GM19463 (cell line): Measurements from ENCODE around the gene RXFP3.
"Not testable (repeated sequence)": the region's sequence is repeated elsewhere in the genome, so short reads cannot be mapped to it uniquely, and the experiment has no call there.

Experiments
- ATAC-seq: cut with Tn5 transposase; IDR thresholded peaks from one replicate; pipeline ENCODE4 v1.9.1; 2021; ENCODE audit warnings: mild to moderate bottlenecking, moderate library complexity; ENCODE audit not compliant: unreplicated experiment

The RXFP3 gene

DNA sequence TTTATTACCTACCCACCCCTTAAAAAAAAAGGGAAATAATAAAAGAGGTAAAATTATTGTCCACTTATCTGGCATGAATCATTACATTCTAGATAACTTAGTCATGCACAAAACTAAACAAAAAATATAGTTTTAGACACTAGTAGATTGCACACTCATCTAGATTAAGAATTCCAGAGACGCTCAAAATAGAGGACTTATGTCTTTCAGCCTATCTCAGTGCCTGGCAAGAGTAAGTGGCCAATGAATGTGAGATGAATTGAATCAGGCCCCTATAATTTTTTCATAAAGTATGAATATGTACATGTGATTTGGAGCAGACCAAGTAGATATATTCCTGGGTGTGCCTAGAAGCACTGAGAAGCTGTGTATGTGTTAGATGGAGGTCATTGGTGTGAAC lies 2.0 kb upstream of the RXFP3 start:
- peak; percentile 8 for ATAC-seq

DNA sequence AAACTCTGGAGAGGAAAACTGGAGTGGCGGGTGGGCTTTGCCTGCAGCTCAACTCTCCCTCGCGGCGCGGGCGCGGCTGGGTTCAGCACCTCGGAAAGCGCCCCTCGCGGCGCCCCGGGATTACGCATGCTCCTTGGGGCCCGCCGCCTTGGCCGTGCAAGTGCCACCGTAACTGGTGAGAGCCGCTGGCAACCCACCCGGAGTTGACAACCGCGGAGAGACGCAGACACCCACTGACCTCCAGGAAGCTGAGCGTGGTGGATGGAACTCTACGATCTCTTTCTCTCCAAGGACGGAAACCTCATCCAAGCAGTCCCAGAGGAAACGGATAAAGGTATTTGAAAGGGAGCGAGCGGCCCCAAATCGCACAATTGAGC lies 194 bp upstream of the RXFP3 start:
- ATAC-seq: peak; percentile 46

DNA sequence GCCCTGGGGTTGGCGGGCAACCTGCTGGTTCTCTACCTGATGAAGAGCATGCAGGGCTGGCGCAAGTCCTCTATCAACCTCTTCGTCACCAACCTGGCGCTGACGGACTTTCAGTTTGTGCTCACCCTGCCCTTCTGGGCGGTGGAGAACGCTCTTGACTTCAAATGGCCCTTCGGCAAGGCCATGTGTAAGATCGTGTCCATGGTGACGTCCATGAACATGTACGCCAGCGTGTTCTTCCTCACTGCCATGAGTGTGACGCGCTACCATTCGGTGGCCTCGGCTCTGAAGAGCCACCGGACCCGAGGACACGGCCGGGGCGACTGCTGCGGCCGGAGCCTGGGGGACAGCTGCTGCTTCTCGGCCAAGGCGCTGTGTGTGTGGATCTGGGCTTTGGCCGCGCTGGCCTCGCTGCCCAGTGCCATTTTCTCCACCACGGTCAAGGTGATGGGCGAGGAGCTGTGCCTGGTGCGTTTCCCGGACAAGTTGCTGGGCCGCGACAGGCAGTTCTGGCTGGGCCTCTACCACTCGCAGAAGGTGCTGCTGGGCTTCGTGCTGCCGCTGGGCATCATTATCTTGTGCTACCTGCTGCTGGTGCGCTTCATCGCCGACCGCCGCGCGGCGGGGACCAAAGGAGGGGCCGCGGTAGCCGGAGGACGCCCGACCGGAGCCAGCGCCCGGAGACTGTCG lies 976 bp downstream of the RXFP3 start:
- ATAC-seq: no peak

DNA sequence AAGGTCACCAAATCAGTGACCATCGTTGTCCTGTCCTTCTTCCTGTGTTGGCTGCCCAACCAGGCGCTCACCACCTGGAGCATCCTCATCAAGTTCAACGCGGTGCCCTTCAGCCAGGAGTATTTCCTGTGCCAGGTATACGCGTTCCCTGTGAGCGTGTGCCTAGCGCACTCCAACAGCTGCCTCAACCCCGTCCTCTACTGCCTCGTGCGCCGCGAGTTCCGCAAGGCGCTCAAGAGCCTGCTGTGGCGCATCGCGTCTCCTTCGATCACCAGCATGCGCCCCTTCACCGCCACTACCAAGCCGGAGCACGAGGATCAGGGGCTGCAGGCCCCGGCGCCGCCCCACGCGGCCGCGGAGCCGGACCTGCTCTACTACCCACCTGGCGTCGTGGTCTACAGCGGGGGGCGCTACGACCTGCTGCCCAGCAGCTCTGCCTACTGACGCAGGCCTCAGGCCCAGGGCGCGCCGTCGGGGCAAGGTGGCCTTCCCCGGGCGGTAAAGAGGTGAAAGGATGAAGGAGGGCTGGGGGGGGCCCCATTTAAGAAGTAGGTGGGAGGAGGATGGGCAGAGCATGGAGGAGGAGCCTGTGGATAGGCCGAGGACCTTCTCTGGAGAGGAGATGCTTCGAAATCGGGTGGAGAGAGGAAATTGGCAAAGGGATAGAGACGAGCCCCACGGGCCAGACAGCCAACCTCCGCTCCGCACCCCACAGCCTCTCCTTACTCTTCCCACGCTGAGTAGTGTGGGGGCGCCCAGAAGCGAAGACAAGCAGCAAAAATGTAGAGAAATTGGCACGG lies 1.7 kb downstream of the RXFP3 start:
- ATAC-seq: no peak

DNA sequence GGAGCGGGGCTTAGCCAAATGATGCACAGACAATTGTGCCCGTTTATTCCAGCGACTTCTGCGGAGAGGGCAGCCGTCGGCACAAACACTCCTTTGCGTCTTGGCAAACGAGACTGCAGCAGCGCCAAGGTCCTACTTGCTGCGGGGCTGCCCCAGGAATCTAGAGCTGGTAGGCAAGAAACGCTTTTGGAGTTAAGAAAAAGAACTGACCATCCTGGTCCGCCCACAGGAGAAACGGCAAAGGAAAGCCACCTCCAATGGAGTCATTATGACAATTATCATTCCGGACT lies 2.3 kb downstream of the RXFP3 start:
- no peak for ATAC-seq

DNA sequence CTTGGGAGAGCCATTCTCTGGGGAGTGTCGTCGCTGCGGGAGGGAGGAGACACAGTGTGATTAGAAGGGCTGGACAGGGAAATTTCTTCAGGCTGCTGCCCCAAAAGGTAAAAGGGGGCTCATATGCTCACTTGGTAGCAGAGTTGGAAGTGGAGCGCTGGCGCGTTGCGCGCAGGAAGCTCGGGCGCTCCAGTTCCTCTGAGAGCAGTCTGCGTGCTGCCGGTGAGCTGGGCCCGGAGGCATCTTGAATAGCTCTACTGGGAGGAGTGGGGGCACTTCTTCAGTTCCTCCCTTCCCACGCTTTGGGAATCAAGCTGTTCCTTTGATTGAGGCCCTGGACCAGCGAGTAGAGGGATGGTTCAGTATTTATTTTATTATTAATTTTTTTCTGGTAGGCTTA lies 2.7 kb downstream of the RXFP3 start:
- no peak for ATAC-seq

DNA sequence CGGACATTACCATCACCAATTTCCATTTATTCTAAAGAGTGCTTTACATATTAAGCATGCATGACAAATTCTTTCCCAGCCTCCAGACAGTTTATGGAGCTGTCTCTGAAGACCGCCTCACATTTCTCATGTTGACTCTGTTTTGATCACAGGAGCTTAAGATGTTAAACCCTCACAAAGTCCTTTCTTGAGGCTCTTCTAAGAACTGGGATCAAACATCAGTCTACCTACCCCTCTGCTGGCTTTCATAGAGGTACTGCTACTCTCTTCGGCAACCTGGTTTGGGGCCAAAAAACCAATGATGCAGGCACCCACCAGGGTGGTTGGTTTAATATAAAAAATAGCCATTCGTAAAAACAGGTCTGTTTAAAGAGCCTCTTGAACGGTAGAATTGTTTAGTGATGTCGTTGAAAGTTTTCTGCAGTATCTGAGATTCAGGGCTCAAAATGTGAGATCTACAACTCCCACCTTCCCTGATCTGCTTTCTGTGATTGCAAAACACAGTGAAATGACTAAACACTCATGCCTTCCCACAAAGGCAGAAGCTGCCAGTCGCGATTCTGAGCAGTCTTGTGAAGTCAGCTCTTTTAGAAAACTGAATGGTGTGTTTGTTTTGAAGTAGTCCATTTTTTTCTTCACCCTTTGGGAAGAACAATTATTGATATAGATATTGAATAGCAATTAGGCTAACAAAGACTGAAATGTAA lies 3.5 kb downstream of the RXFP3 start:
- ATAC-seq: no peak

DNA sequence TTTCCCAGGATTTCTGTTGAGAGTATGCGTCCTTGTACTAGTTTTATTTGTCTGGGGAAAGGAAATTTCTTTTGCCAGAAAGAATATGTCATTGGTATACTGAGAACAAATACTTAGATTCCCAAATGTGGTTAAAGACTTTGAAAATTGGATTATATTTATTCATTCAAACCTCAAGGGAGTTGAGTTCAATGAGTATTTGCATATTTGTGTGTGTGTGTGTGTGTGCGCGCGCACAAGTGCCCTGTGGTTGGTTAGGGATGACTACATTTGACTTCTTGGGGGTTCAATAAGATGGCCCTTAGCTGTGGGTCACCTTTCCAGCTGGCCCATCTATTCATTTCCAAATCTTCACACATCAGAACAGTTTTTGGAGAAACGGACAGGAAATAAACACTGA lies 4.9 kb downstream of the RXFP3 start:
- ATAC-seq: no peak

DNA sequence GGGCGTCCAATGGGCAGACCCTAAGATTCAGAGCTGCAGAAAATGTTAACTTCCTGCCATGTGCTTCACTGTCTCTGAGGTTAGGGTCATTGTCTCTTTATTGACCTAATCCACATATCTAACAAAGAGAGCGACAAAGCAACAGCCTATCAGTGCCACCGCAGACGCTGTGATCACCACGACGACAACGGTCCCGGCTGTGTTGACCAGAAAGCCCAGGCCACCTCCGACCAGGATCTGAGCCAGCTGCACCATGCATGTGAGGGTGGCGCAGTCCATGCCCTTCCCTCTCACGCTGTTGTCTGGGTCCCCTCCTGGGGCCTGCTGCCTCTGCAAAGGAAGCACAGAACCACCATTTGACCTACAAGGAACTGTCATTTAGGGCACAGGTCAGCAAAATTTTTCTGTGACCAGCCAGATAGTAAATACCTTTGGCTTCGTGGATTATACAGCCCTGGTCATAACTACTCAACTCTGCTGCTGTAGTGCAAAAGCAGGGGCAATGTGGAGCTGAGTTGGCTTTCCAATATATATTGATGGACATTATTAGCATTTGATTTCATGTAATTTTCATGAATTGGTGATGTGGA lies 8.5 kb downstream of the RXFP3 start:
- ATAC-seq: no peak

DNA sequence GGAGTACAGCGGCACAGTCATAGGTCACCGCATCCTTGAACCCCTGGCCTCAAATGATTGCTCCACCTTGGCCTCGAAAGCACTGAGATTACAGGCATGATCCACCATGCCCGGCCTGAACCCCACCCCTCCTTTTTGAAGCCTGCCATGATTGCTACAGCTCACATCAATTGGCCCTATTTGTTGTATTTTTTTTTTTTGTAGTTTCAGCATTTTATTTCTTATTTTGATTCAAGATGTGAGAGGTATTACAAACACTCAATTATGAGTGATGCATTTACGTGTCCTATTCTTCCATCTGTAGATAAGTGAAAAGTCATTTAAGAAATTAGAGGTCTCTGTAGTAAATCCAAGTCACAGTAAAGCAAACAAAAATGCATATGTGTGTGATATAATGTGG lies 16.0 kb downstream of the RXFP3 start:
- ATAC-seq: not testable (repeated sequence)

DNA sequence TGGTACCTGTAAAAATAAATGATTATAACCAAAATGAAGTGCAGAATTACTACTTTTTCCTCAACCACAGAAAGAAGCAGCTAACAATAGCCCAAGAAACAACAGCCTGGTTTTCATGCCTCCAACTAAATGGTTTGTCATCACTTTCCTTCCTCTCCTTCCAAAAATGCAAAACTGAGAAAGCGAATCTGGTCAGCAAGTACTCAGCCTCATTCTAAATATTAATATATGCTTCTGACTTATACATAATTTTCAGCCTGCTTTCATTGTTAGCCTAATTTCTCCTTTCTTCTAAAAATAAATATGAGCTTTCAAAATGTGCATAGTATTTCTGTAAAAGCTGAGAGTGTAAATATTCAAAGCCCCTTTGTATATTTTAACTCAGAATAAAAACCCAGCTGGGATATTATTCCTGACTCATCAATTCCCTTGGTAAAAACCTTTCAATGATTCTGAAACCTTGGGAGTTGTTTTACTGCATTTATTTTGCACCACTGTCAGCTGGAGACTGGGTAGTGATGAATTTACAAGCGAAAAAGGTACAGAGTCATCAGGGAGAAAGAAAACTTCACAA lies 21.5 kb downstream of the RXFP3 start:
- no peak for ATAC-seq

DNA sequence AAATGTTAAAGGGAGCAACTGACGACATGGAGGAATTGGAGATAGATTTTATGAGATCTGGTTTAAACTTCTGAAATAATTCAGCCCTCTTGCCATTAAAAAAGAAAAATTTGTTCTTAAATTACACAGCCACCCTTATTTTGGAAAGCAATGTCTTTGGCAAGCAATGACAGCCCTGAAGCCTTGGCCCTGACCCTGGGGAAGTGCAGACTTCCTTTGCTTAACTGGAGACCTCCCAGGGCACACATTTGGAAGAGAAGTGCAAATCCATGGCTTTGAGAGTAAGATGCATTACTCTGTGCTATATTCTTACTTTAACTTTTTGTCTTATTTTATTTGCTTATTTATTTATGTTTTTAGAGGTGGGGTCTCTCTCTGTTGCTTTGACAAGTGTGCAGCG lies 22.0 kb downstream of the RXFP3 start:
- no peak for ATAC-seq

DNA sequence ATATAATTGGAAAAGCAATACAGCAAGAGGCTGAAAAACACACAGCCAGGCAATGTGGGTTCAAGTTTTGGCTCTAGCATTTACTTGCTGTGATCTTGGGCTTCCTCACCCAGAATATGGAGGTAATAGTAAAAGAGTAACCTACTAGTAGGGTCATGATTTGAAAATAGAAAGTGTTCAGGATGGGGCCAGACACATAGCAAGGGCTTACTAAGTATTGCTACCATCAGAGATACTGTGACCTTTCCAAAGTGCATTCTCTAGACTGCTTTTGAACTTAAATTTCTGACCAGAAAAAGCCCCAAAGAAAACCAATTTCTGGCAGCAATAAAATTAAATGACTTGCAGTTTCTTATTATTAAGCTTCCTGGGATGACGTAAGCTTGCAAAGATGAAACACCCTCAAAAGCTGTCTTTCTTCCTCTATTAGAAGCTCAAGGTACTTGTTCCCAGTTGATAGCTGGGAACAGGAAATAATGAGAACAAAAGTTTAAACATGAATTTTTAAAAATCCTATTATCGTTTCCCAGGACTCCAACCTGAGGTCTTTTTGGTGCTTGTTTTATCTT lies 28.0 kb downstream of the RXFP3 start:
- no peak for ATAC-seq

DNA sequence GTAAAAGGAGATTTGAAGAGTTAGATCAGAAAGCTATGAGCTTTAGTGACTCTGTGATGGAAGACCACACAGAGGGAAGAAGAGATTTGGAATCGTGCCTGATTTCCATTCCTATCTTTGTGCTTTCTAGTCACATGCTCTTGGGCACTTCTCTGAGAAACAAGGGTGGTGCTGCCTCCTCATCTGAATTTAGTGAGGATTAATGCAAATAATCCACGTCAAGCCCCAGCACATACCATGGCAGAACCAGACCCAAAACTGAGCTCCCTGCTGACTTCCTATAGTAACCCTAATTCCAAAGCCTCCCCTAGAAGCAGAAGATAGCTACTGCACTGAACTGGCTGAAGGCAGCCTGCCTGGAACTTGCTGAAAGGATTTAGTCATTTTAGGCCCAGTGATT lies 30.6 kb downstream of the RXFP3 start:
- no peak for ATAC-seq

DNA sequence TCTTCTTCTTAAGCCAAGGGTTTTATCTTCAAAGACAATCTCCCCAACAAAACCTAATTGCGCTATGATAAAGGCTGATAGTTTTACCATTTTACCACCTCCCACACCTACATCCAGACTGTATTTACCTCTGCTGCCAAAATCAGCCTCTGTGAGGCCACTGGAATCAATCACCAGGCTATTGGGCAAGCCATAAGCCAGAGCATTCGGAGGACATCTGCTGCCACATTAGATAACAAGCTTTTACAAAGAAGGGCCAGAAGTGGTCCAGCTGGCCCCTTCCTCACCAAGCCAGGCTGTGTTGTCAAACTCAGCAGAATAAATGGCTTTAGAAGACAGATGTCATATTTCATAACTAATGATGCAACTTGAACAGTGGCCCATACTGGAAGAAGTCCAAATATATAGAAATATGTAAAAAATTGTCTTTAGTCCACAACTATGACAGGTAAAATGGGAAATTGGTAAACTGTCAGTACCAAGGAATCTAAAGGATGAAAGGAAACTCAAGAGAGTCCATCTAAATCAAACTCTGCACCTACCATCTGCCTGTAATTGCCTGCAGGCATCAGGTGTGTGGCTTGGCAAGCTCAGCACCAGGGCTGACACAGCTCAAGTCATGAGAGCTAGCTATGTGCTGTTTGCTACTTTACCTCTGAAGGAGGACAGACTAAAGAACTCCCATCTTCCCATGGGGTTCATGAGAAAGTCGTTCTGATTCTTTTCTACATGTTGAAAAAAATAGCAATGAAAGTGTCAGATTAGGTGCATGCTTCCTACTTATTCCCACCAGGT lies 32.2 kb downstream of the RXFP3 start:
- ATAC-seq: no peak

DNA sequence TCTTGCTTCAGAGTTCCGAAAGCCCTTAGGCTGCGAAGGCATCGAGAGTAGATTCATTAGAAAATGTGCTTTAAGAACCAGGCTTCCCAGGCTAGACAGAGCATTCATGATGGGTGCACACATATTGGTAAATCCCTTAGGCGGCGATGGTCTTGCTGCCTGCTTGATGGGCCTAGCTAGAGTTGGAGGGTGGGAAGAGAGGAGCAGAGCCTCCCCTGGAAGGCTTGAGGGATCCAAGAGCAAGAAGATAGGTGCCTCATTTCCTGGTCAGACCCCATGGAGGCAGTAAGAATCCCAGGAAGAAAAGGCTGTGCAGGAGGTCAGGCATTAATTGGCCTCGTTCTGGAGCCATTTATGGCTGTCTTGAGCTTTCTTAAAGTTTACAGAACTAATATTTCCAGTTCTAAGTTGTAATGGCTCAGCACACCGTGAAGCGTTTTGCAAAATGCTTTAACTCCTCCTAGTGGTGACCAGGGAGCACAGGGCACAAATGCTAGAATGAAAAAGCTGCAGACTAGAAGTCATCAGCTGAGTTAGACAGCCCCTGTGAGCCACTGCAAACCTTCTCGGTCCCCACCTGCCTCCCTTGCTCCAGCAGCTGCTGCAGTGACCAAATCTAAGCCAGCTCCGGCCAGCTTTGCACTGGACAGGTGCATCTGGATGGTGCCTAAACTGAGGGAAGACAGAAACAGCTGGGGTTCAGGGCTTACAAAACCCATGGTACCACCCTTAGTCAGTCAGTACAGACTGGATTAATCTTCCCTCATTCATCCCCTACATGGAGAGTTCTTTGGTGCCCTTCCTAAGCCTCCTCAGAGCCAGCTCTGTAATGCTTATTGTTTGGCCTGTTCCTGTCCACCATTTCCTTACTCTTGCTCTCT lies 33.6 kb downstream of the RXFP3 start:
- ATAC-seq: peak; percentile 78

DNA sequence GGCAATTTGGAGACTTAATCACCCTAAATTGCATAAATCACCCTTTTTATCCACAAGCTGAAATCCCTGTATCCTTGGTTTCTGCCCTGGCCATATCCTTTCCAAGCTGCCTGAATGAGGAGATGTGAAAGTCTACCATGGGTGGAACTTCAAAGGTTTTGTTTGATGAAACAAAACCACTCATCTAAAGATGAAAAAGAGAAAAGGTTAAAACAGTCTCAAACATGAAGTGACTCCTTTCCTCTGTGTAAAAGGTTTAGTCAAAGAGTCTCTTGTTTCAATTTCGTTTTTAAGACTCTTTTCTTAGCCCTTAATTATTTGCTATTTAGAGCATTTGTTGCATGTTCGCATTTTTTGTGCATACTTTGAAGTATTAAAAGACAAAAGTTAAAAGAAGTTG lies 37.1 kb downstream of the RXFP3 start:
- peak; percentile 51 for ATAC-seq

DNA sequence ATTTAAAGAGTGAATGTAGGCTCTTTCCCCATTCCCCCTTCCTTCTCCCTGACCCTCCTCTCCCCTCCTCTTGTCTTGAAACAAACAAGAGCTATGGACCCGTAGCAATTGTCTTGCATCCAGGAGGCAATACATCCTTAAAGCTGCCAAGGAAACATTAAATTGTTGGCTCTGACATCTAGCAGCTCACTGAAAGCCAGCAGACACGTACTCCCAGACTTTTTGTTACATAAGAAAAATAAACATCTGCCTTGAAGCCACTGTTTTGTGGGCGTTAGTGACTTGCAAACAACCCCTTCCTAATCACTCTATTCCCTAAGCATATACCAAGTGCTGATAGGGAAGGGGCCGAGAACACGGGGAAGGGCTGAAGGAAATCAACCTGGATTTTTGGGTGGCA lies 39.7 kb downstream of the RXFP3 start:
- ATAC-seq: no peak

DNA sequence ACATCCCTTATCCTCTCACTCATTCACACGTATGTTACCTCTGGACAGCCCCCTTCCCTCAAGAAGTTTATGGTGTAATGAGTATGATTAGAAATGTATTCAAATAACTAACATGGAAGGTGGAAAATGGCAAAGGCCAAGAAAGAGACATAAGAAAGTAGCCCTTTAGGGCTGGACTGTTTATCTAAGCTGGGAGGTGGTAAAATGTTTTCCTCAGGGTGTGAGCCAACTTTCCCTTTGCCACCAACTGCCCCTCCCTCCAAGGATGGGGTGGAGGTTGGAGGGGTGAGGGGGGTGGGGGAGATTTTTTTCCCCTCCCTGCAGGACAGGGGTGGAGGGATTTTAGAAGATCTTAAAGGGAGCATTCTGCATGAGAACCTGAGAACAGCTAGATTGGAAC lies 40.1 kb downstream of the RXFP3 start:
- ATAC-seq: no peak
